GM21737 (cell line): ENCODE measurements around the gene THAP10.

Source experiments
- ATAC-seq: cut with Tn5 transposase; IDR thresholded peaks from one replicate; pipeline ENCODE4 v1.9.1; 2021; ENCODE audit warnings: mild to moderate bottlenecking, moderate library complexity; ENCODE audit not compliant: unreplicated experiment

The THAP10 gene

GRCh38 chr15:70854666-70854976 is 37.6 kb downstream of the THAP10 start:
- ATAC-seq = no peak

- ATAC-seq = no peak
Measured at GRCh38 chr15:70853973-70854665, 38.1 kb downstream of the THAP10 start, which contains the start of gene LARP6. Gene LARP6, minus strand, starts transcription at chr15:70854157. Its CDS starts 69 bp downstream, at chr15:70854088.

- ATAC-seq = no peak
Measured at GRCh38 chr15:70853318-70853972, 38.8 kb downstream of the THAP10 start.

- ATAC-seq = no peak
Measured at GRCh38 chr15:70852501-70853317, 39.5 kb downstream of the THAP10 start.

- no peak for ATAC-seq
Measured at GRCh38 chr15:70851889-70852288, 40.3 kb downstream of the THAP10 start.

- no peak for ATAC-seq
Measured at GRCh38 chr15:70845602-70846360, 46.5 kb downstream of the THAP10 start.

- ATAC-seq = no peak
Measured at GRCh38 chr15:70837476-70837875, 54.8 kb downstream of the THAP10 start.

GRCh38 chr15:70835841-70836240 is 56.4 kb downstream of the THAP10 start:
- no peak for ATAC-seq

- ATAC-seq = no peak
Measured at GRCh38 chr15:70835415-70835814, 56.8 kb downstream of the THAP10 start.

- no peak for ATAC-seq
Measured at GRCh38 chr15:70834999-70835398, 57.2 kb downstream of the THAP10 start.

GRCh38 chr15:70833861-70834765 is 58.1 kb downstream of the THAP10 start:
- ATAC-seq = no peak

- no peak for ATAC-seq
Measured at GRCh38 chr15:70833422-70833821, 58.8 kb downstream of the THAP10 start.

- ATAC-seq = no peak
Measured at GRCh38 chr15:70832176-70832575, 60.1 kb downstream of the THAP10 start.
